HepG2 (cell line): ENCODE data around the gene PIK3CD. TPM values are rescaled to one million over a fixed set of nuclear protein-coding genes. Genes with fewer than 3 reads are reported as not detected.

ENCODE experiments used
- ATAC-seq: fragments of 200-7000 bp; cut with Tn5 transposase; 3 replicates; pipeline ENCODE4 v1.9.1; 2020; ENCODE audit warnings: mild to moderate bottlenecking, moderate library complexity
- BruUV-seq: library from RNA; stranded (reverse); fragments of 400-500 nt; replicated peaks from 2 replicates; lab custom pipeline; 2021; lab: Mats Ljungman, UMichigan
- CTCF ChIA-PET: fragments of 300-600 bp; formaldehyde crosslinking; extraction: SDS; loops from one replicate; lab custom pipeline; 2021; ENCODE audit warnings: low total read pairs, inconsistent platforms, low intra/inter-chr PET ratio; lab: Yijun Ruan, JAX
- POLR2A ChIA-PET: fragments of 350-600 bp; sonication (Branson Sonifier 250); formaldehyde crosslinking; loops from one replicate; lab custom pipeline; 2020; ENCODE audit warnings: antibody characterized with exemption, inconsistent platforms; lab: Yijun Ruan, JAX
- DNase-seq: peaks from one replicate; pipeline ENCODE4 v3.0.0-alpha.2; 2015; ENCODE audit warnings: low spot score
- FAIRE-seq: peaks from 3 replicates; lab custom pipeline; 2011; peaks lifted over from hg19 to GRCh38; lab: Jason Lieb, UNC
- H2AFZ ChIP-seq: one replicate; pipeline ENCODE4 v1.6.1; 2011; ENCODE audit warnings: low read length, inconsistent platforms
- H3K27ac ChIP-seq: fragments of 300-600 bp; 3 replicates; pipeline ENCODE4 v1.8.0; 2011; ENCODE audit warnings: mixed run types, mild to moderate bottlenecking, mixed read lengths, low read length, inconsistent platforms; ENCODE audit not compliant: insufficient read depth; ENCODE audit errors: extremely low read length
- H3K27me3 ChIP-seq, 2 experiments: fragments of 200-600 bp in 1 of 2; 2 replicates in 1 of 2; 3 replicates in 1 of 2; pipeline versions ENCODE4 v1.6.0 to v1.8.0; 2011; ENCODE audit warnings: low read length in 2 of 2, mild to moderate bottlenecking in 2 of 2, moderate library complexity in 2 of 2, inconsistent platforms in 1 of 2; ENCODE audit not compliant: insufficient read depth in 2 of 2, control insufficient read depth in 1 of 2
- H3K36me3 ChIP-seq, 2 experiments: fragments of 200-600 bp in 1 of 2; replicated peaks in 1 of 2; 2 replicates in 1 of 2; 3 replicates in 1 of 2; pipeline versions ENCODE4 v1.5.1 to v1.8.0; 2011; ENCODE audit warnings: low read length in 2 of 2, inconsistent platforms in 1 of 2; ENCODE audit not compliant: insufficient read depth in 2 of 2, control insufficient read depth in 1 of 2
- H3K4me1 ChIP-seq: 2 replicates; pipeline ENCODE4 v1.5.1; 2012; ENCODE audit warnings: low read length, inconsistent platforms; ENCODE audit not compliant: insufficient read depth
- H3K4me2 ChIP-seq: 2 replicates; pipeline ENCODE4 v1.6.0; 2011; ENCODE audit warnings: low read depth, low read length, inconsistent platforms
- H3K4me3 ChIP-seq, 3 experiments: fragments of 200-600 bp in 1 of 3; sonication (generic), shearing (Covaris generic) in 1 of 3; replicated peaks in 1 of 3; 2 replicates each; pipeline ENCODE4 v1.5.1; 2011 to 2016; ENCODE audit warnings: low read length in 3 of 3, inconsistent platforms in 2 of 3, low read depth in 2 of 3, mild to moderate bottlenecking in 2 of 3, control low read depth in 1 of 3, mixed read lengths in 1 of 3; ENCODE audit not compliant: insufficient read depth in 1 of 3
- H3K79me2 ChIP-seq: one replicate; pipeline ENCODE4 v1.6.1; 2011; ENCODE audit warnings: low read length, inconsistent platforms; ENCODE audit not compliant: insufficient read depth
- H3K9ac ChIP-seq: 2 replicates; pipeline ENCODE4 v1.6.0; 2011; ENCODE audit warnings: mild to moderate bottlenecking, low read depth, low read length, inconsistent platforms; ENCODE audit not compliant: insufficient read depth
- H3K9me3 ChIP-seq: 2 replicates; pipeline ENCODE4 v1.5.1; 2012; ENCODE audit warnings: mild to moderate bottlenecking, low read length
- H4K20me1 ChIP-seq: 2 replicates; pipeline ENCODE4 v1.6.0; 2011; ENCODE audit warnings: inconsistent platforms, mild to moderate bottlenecking, low read length, moderate library complexity; ENCODE audit not compliant: insufficient read depth
- BORCS8-MEF2B ChIP-seq: sonication (generic); formaldehyde crosslinking; IDR thresholded peaks from 2 replicates; pipeline ENCODE4 v1.8.0; 2022; ENCODE audit warnings: mild to moderate bottlenecking, missing genetic modification reagents
- MIER3 ChIP-seq: IDR thresholded peaks from 2 replicates; pipeline ENCODE4 v1.6.1; 2016; ENCODE audit warnings: missing compliant biosample characterization, borderline replicate concordance
- SMAD1 ChIP-seq: sonication (generic); formaldehyde crosslinking; IDR thresholded peaks from 2 replicates; pipeline ENCODE4 v1.4.0; 2020; ENCODE audit warnings: missing genetic modification reagents, low read depth, mild to moderate bottlenecking, borderline replicate concordance
- TOE1 ChIP-seq: sonication (generic); formaldehyde crosslinking; IDR thresholded peaks from 2 replicates; pipeline ENCODE4 v1.4.0; 2020; ENCODE audit warnings: mild to moderate bottlenecking, missing genetic modification reagents
- ZBTB33 ChIP-seq: sonication (generic); formaldehyde crosslinking; IDR thresholded peaks from 2 replicates; pipeline ENCODE4 v1.4.0; 2020; ENCODE audit warnings: missing genetic modification reagents
- WGBS: methylation state at CpG from one replicate; pipeline ENCODE4 v1.1.6; 2017; ENCODE audit warnings: low lambda C conversion rate; 5-methylcytosine and 5-hydroxymethylcytosine counted together
- in situ Hi-C: cut with HindIII; loops from 2 replicates; pipeline ENCODE4 v1.10.0; 2017; ENCODE audit warnings: low pct_unique_long_range_greater_than_20kb; ENCODE audit not compliant: extremely low pct_ligation_motif_present
- intact Hi-C: fragments of 100-400 bp; cut with micrococcal nuclease; formaldehyde crosslinking; loops from one replicate; pipeline ENCODE4 v1.10.0; 2022; ENCODE audit not compliant: unreplicated experiment
- polyA plus RNA-seq, 8 experiments: library from polyadenylated mRNA; depleted of rRNA in 3 of 8; stranded (reverse) in 7 of 8; unstranded in 1 of 8; fragments of >200 nt; fragmentation: Illumina TruSeq in 4 of 8; extraction: Trizol in 4 of 8; gene quantifications; 2 replicates each; pipeline versions ENCODE4 v1.2.1 to v1.2.3, GENCODE V29; 2011 to 2016; ENCODE audit warnings: low read depth in 4 of 8, missing spikeins in 1 of 8, mixed read lengths in 1 of 8; ENCODE audit not compliant: insufficient read depth in 1 of 8
- total RNA-seq, 5 experiments: library from RNA; depleted of rRNA; stranded (reverse); fragments of >200 nt; fragmentation: Illumina TruSeq; extraction: Trizol; gene quantifications; 2 replicates each; pipeline ENCODE4 v1.2.3, GENCODE V29; 2016; ENCODE audit warnings: low read depth in 1 of 5
- TF ChIP-seq, protein P1 (sequence below): sonication (generic); formaldehyde crosslinking; IDR thresholded peaks from 2 replicates; pipeline ENCODE4 v1.8.1; 2023; ENCODE audit warnings: mild to moderate bottlenecking, inconsistent platforms, moderate library complexity, missing genetic modification reagents, borderline replicate concordance
- TF ChIP-seq, protein P2 (sequence below): sonication (generic); formaldehyde crosslinking; IDR thresholded peaks from 2 replicates; pipeline ENCODE4; 2020; ENCODE audit warnings: missing genetic modification reagents, mild to moderate bottlenecking, borderline replicate concordance
- TF ChIP-seq, protein P3 (sequence below): sonication (generic); formaldehyde crosslinking; IDR thresholded peaks from 2 replicates; pipeline ENCODE4 v1.4.0; 2020; ENCODE audit warnings: mild to moderate bottlenecking, missing genetic modification reagents

The PIK3CD gene
- total and polyA plus RNA-seq, 2 of the 13 experiments (the other 11 are each of a cell fraction or from before 2014, with no cell fraction given), result 7.1 to 10.0 TPM

DNA sequence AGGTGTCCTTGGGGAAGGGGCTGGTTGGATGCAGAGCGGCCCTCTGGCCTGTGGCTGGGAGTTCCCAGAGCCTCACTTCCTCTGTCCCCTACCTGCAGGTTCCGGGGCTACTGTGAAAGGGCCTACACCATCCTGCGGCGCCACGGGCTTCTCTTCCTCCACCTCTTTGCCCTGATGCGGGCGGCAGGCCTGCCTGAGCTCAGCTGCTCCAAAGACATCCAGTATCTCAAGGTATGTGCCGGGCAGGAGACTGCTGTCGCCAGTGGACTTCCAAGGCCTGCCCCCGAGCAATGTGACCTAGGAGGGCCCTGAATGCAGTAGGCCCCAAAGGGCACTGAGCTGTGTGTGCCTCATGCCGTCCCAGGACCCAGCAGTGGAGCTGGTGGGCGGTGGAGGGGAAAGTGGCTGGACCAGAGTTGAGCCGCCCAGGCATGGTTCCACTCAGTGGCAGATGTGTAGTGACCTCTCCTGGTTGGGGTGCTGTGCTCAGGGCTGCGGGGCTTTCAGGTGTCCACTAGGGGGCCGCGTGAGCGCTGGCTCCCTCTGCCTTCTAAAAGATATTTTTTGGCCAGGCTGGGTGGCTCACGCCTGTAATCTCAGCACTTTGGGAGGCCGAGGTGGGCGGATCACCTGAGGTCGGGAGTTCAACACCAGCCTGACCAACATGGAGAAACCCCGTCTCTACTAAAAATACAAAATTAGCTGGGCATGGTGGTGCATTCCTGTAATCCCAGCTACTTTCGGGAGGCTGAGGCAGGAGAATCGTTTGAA lies 73.4 kb downstream of the PIK3CD start:
- peak; percentile 58 for DNase-seq
- Histone ChIP-seq H3K79me2 (no peaks in the 10 kb centered on the region), H3K9me3 (peaks cover 12% of the 10 kb centered on the region; the same call in 1 of the 2 replicates), H2AFZ (no peak overlapping the region), H4K20me1 (no peaks in the 10 kb centered on the region), H3K27ac (no peak overlapping the region), H3K4me2 (no peak overlapping the region), H3K9ac (no peak overlapping the region), H3K4me3 (no peak overlapping the region), H3K4me1 (no peaks in the 10 kb centered on the region), H3K27me3 (no peaks in the 10 kb centered on the region), H3K36me3 (peaks cover 39 to 64% of the 10 kb centered on the region in 2 experiments)
- intact Hi-C loops (no loop called here), in situ Hi-C loops (no loop called here)
- BruUV-seq, result no TSS peak
- ChIA-PET CTCF (interaction anchor here (0.6 to 2.3 kb wide), 4 partner anchors 18 to 98 kb away, joined by 3 to 22 read pairs (median 8); no protein-coding TSS in a partner anchor), POLR2A (no interaction called here)
- ATAC-seq, result peak; percentile 89
- FAIRE-seq, result peak; percentile 60
- WGBS, result 98% methylated on average over 9 of the region's 24 CpGs
- TF ChIP-seq ZBTB33, result peak; percentile 73
- TF ChIP-seq, protein P1, sequence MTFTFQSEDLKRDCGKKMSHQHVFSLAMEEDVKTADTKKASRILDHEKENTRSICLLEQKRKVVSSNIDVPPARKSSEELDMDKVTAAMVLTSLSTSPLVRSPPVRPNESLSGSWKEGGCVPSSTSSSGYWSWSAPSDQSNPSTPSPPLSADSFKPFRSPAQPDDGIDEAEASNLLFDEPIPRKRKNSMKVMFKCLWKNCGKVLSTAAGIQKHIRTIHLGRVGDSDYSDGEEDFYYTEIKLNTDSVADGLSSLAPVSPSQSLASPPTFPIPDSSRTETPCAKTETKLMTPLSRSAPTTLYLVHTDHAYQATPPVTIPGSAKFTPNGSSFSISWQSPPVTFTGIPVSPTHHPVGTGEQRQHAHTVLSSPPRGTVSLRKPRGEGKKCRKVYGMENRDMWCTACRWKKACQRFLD (CRISPR knock-in tag), result no peak
- TF ChIP-seq, protein P2, sequence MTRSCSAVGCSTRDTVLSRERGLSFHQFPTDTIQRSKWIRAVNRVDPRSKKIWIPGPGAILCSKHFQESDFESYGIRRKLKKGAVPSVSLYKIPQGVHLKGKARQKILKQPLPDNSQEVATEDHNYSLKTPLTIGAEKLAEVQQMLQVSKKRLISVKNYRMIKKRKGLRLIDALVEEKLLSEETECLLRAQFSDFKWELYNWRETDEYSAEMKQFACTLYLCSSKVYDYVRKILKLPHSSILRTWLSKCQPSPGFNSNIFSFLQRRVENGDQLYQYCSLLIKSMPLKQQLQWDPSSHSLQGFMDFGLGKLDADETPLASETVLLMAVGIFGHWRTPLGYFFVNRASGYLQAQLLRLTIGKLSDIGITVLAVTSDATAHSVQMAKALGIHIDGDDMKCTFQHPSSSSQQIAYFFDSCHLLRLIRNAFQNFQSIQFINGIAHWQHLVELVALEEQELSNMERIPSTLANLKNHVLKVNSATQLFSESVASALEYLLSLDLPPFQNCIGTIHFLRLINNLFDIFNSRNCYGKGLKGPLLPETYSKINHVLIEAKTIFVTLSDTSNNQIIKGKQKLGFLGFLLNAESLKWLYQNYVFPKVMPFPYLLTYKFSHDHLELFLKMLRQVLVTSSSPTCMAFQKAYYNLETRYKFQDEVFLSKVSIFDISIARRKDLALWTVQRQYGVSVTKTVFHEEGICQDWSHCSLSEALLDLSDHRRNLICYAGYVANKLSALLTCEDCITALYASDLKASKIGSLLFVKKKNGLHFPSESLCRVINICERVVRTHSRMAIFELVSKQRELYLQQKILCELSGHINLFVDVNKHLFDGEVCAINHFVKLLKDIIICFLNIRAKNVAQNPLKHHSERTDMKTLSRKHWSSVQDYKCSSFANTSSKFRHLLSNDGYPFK (CRISPR knock-in tag), result no peak; the same call in 1 of the 2 replicates
- no peak for TF ChIP-seq MIER3 (CRISPR knock-in tag)
- 0 out of 2 replicates have a peak, but pooled peaks have one; percentile 31 for TF ChIP-seq BORCS8-MEF2B (CRISPR knock-in tag)
- TF ChIP-seq SMAD1 (CRISPR knock-in tag), result no peak
- TF ChIP-seq, protein P3, sequence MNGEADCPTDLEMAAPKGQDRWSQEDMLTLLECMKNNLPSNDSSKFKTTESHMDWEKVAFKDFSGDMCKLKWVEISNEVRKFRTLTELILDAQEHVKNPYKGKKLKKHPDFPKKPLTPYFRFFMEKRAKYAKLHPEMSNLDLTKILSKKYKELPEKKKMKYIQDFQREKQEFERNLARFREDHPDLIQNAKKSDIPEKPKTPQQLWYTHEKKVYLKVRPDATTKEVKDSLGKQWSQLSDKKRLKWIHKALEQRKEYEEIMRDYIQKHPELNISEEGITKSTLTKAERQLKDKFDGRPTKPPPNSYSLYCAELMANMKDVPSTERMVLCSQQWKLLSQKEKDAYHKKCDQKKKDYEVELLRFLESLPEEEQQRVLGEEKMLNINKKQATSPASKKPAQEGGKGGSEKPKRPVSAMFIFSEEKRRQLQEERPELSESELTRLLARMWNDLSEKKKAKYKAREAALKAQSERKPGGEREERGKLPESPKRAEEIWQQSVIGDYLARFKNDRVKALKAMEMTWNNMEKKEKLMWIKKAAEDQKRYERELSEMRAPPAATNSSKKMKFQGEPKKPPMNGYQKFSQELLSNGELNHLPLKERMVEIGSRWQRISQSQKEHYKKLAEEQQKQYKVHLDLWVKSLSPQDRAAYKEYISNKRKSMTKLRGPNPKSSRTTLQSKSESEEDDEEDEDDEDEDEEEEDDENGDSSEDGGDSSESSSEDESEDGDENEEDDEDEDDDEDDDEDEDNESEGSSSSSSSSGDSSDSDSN (CRISPR knock-in tag), result no peak
- no peak for TF ChIP-seq TOE1 (CRISPR knock-in tag)
